OCI-LY7 (cell line): ENCODE results near the gene SPPL3. TPM values are rescaled to one million over a fixed set of nuclear protein-coding genes. Genes with fewer than 3 reads are reported as not detected.
"Not testable (repeated sequence)": the region's sequence is repeated elsewhere in the genome, so short reads cannot be mapped to it uniquely, and the experiment has no call there.

Experiments used
- BruUV-seq: library from RNA; stranded (reverse); fragments of 400-500 nt; replicated peaks from 2 replicates; lab custom pipeline; 2021; lab: Mats Ljungman, UMichigan
- CTCF ChIA-PET: fragments of 300-600 bp; sonication (Branson Sonifier 250); formaldehyde crosslinking; loops from one replicate; lab custom pipeline; 2022; ENCODE audit warnings: antibody characterized with exemption; ENCODE audit not compliant: unreplicated experiment; lab: Charles Lee
- POLR2A ChIA-PET: fragments of 300-600 bp; sonication (Branson Sonifier 250); formaldehyde crosslinking; loops from one replicate; lab custom pipeline; 2022; ENCODE audit warnings: antibody characterized with exemption; lab: Charles Lee
- DNase-seq: peaks from one replicate; pipeline ENCODE4 v3.0.0-alpha.2; 2015; ENCODE audit warnings: low spot score
- H2AFZ ChIP-seq: fragments of 200-600 bp; sonication (generic), shearing (Covaris generic); 2 replicates; pipeline ENCODE4 v1.6.1; 2014; ENCODE audit warnings: mild to moderate bottlenecking, antibody characterized with exemption, low read length, moderate library complexity
- H3K27ac ChIP-seq: fragments of 200-600 bp; sonication (generic); 2 replicates; pipeline ENCODE4 v1.5.1; 2014; ENCODE audit warnings: mixed run types, low read depth, mild to moderate bottlenecking, moderate library complexity, low read length, inconsistent platforms; ENCODE audit not compliant: poor library complexity, severe bottlenecking
- H3K36me3 ChIP-seq: fragments of 200-600 bp; sonication (generic); 2 replicates; pipeline ENCODE4 v1.6.1; 2014; ENCODE audit warnings: mild to moderate bottlenecking, antibody characterized with exemption, low read length, moderate library complexity, mixed read lengths; ENCODE audit not compliant: insufficient read depth
- H3K4me1 ChIP-seq: fragments of 200-600 bp; sonication (generic); 2 replicates; pipeline ENCODE4 v1.5.1; 2014; ENCODE audit warnings: mild to moderate bottlenecking, low read length; ENCODE audit not compliant: insufficient read depth, poor library complexity, severe bottlenecking
- H3K4me2 ChIP-seq: fragments of 200-600 bp; sonication (generic); 2 replicates; pipeline ENCODE4 v1.6.1; 2014; ENCODE audit warnings: mild to moderate bottlenecking, low read length
- H3K4me3 ChIP-seq: fragments of 200-600 bp; sonication (generic); 2 replicates; pipeline ENCODE4 v1.5.1; 2014; ENCODE audit warnings: mild to moderate bottlenecking, low read depth, low read length; ENCODE audit not compliant: poor library complexity, severe bottlenecking
- H3K79me2 ChIP-seq: fragments of 200-600 bp; sonication (generic); 2 replicates; pipeline ENCODE4 v1.6.1; 2016; ENCODE audit warnings: low read depth, mild to moderate bottlenecking, low read length, moderate library complexity, mixed read lengths; ENCODE audit not compliant: insufficient read depth
- H3K9me2 ChIP-seq: fragments of 200-600 bp; sonication (generic); 2 replicates; pipeline ENCODE4 v1.6.1; 2016; ENCODE audit warnings: mild to moderate bottlenecking, low read length, mixed read lengths; ENCODE audit not compliant: insufficient read depth
- H3K9me3 ChIP-seq: fragments of 200-600 bp; sonication (generic); 2 replicates; pipeline ENCODE4 v1.6.1; 2014; ENCODE audit warnings: mild to moderate bottlenecking, mixed run types, low read length, mixed read lengths
- H4K20me1 ChIP-seq: fragments of 200-600 bp; sonication (generic); 2 replicates; pipeline ENCODE4 v1.6.1; 2014; ENCODE audit warnings: mild to moderate bottlenecking, antibody characterized with exemption, low read length, moderate library complexity, mixed read lengths; ENCODE audit not compliant: insufficient read depth
- CTCF ChIP-seq: fragments of 200-600 bp; sonication (generic); conservative IDR thresholded peaks from 2 replicates; pipeline ENCODE4 v1.5.1; 2014; ENCODE audit warnings: mild to moderate bottlenecking, antibody characterized with exemption, low read length, moderate library complexity, mixed read lengths
- EZH2phosphoT487 ChIP-seq: fragments of 200-600 bp; sonication (generic); IDR thresholded peaks from 2 replicates; pipeline ENCODE4 v1.6.1; 2018; ENCODE audit warnings: low read depth, borderline replicate concordance, mild to moderate bottlenecking, mixed run types, antibody characterized with exemption, low read length, moderate library complexity, mixed read lengths
- intact Hi-C: fragments of 100-400 bp; cut with micrococcal nuclease; formaldehyde crosslinking; loops from one replicate; pipeline ENCODE4 v1.10.0; 2022; ENCODE audit not compliant: unreplicated experiment
- total RNA-seq, 2 experiments: library from RNA; depleted of rRNA in 1 of 2; stranded (reverse); fragments of >200 nt in 1 of 2; shearing (Covaris generic) in 1 of 2; gene quantifications; 2 replicates each; pipeline ENCODE4 v1.2.3, GENCODE V29; 2014 to 2022

Gene SPPL3
- total RNA-seq, 2 experiments from 2014 or later, result 8.6 to 36.6 TPM

DNA sequence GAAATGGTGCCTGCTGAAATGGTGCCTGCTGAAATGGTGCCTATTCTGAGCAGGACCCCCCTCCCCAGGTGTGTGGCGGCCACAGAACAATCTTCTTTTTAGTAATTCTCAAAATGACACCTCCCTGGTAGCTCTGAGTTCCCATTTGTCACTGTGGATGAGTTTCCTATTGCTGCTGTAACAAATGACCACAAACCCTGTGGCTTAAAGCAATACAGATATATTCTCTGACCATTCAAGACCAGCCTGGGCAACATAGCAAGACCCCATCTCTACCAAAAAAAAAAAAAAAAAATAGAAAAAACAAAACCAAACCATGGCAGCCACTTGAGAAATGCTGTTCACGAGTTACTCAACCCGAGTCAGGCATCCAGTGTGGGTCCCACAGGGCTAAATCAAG lies 170.6 kb downstream of the SPPL3 start:
- H3K4me1 ChIP-seq, result no peaks in the 10 kb centered on the region
- peaks cover 6% of the 10 kb centered on the region; the same call in 1 of the 2 replicates for H3K36me3 ChIP-seq
- no peaks in the 10 kb centered on the region for H3K79me2 ChIP-seq
- no peak overlapping the region for H2AFZ ChIP-seq
- intact Hi-C loops, result no loop called here
- no peak overlapping the region for H3K4me2 ChIP-seq
- H3K4me3 ChIP-seq, result no peak overlapping the region
- no peaks in the 10 kb centered on the region for H4K20me1 ChIP-seq
- H3K27ac ChIP-seq, result no peak overlapping the region
- POLR2A ChIA-PET, result no interaction called here
- DNase-seq, result no peak
- H3K9me2 ChIP-seq, result no peaks in the 10 kb centered on the region
- H3K9me3 ChIP-seq, result no peaks in the 10 kb centered on the region
- TF ChIP-seq EZH2phosphoT487 (no peak), CTCF (no peak)
- CTCF ChIA-PET, result no interaction called here
- no TSS peak for BruUV-seq

DNA sequence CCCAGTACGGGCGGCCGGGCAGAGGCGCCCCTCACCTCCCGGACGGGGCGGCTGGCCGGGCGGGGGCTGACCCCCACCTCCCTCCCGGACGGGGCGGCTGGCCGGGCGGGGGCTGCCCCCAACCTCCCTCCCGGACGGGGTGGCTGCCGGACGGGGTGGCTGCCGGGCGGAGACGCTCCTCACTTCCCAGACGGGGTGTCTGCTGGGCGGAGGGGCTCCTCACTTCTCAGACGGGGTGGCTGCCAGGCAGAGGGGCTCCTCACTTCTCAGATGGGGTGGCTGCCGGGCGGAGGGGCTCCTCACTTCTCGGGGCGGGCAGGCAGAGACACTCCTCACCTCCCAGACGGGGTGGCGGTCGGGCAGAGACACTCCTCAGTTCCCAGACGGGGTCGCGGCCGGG lies 172.0 kb downstream of the SPPL3 start:
- not testable (repeated sequence) for BruUV-seq

GRCh38 chr12:120726961-120727360 lies 177.2 kb downstream of the SPPL3 start:
- Histone ChIP-seq H3K4me2 (no peak overlapping the region), H3K36me3 (peaks cover 30% of the 10 kb centered on the region), H3K4me3 (no peak overlapping the region), H3K79me2 (no peaks in the 10 kb centered on the region), H3K9me3 (no peaks in the 10 kb centered on the region), H3K4me1 (peaks cover 22% of the 10 kb centered on the region), H3K9me2 (no peaks in the 10 kb centered on the region), H2AFZ (no peak overlapping the region), H3K27ac (no peak overlapping the region), H4K20me1 (no peaks in the 10 kb centered on the region)
- CTCF ChIA-PET, result no interaction called here
- no peak for DNase-seq
- POLR2A ChIA-PET, result no interaction called here
- TF ChIP-seq EZH2phosphoT487 (no peak), CTCF (no peak)
- no TSS peak for BruUV-seq
- intact Hi-C loops, result loop anchor here (5.0 to 10.0 kb wide), 3 partner anchors 145 to 292 kb away; partner anchors contain the start of genes COX6A1 and POP5

More for the DNA sequence above, 172.0 kb downstream of the SPPL3 start:
- DNase-seq, H3K79me2 ChIP-seq, H3K36me3 ChIP-seq, CTCF ChIA-PET, intact Hi-C loops, H3K4me3 ChIP-seq, H3K27ac ChIP-seq, H3K9me3 ChIP-seq, POLR2A ChIA-PET, H4K20me1 ChIP-seq, H2AFZ ChIP-seq, H3K9me2 ChIP-seq, H3K4me2 ChIP-seq, H3K4me1 ChIP-seq: not testable (repeated sequence)
